ENCODE data around the gene GABBR2.

GABBR2 gene

DNA sequence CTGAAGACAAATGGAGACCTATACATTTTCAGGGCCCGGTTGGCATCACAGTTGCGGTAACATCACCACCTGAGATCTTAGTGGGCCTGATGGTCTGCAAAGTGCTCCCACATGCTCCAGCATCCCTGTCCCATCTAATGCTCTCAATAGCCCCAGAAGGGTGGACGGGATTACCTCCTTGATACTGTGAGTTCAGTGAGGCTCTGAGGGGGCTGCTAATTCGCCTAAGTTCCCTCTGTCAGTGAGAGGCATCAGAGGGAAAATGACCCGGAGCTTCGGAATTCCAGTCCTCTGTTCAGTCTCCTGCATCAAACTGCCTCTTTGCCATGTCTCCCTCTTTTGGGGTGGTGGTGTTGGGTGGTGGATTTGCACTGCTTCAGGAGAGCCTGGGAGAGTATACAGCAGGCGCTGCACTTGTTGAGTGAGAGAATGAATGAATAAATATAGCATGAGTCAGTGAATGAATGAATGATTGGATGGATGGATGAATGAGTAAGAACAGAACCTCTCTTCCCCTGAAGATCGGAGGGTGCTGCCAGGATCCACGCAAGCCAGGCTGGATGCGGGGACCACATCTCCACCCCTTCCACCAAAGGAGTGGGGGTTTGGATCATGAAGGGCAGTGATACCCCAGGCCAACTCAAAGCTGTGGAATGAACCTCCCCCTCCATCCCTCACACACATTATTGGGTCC is 141.0 kb downstream of the GABBR2 start:
- DNase-seq = no peak

DNA sequence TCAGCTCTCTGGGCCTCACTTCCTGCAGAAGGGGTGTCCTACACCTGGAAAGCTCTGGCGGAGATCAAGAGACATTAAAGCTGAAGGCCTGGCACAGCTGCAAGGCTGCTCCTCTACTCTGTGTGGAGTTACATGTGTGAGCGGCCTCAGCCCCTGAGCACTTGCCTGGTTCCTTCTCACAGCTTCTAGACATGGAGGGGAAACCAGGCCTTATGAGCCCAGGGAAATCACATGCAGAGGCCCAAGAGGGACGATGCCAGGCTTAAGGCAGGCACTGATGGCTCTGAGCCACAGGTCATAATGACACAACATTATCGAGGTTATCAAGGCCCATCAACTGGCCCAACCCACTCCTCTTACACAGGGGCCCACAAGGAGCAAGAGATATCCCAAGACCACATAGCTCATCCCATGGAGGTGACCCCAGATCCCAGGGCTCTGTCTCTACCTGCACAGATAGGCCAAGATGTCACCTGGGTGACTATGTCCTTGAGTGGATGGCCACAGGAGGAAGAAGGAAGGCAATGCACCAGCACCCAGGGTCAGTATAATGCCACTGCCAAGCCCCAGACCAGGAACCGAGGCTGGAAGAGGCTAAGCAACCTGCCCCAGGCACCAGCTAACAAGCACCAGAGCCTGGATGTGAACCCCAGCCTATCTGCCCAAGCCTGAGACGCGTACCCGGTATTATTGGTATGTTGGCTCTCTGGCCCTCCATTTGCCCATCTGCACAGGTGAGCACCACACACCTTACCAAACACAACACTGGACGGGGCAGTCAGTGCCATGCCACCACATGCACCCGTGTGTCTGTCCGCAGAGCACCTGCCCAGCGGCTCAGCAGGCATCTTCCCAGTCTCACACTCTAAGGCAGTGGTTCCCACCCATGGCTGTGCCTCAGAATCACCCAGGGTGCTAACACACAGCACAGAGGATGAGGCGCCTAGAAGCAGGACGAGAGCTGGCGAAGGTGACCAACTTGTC is 143.3 kb downstream of the GABBR2 start:
- DNase-seq = no peak

DNA sequence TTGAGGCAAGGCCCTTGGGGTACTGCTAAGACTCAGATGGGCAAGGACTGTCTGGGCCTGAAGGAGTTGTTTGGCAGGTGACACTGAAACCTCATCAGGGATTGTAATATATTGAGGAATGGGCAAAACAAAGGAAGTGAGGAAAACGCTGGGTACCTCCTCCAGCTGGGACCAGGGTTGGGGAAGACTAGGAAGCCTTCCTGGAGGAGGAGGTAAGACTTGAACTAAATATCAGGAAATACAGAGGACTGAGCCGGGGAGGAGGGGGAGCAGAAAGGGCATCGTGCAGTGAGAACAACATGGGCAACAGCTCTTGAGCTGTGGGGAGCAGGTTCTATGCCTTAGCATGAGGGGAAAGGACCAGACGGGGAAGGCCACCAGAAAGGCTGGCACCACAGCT is 144.0 kb downstream of the GABBR2 start:
- no peak for DNase-seq

DNA sequence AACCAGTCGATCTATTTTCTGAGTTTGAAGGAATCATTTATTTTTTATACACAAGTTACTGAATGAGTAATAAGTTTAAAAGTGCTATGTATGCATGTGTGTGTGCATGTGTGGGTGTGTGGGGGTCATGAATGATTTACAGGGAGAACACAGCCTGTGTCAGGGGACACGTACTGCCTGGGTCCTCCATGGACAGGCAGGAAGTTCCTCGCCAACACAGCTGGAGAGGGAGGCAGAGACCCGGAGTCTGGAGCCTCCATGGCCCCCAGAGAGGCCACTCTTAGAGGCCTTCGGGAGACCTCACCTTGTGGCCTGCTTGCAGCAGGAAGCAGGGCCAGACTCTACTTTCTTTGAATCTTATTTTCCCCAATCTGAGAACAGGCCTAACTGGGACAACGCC is 144.7 kb downstream of the GABBR2 start:
- DNase-seq = no peak

DNA sequence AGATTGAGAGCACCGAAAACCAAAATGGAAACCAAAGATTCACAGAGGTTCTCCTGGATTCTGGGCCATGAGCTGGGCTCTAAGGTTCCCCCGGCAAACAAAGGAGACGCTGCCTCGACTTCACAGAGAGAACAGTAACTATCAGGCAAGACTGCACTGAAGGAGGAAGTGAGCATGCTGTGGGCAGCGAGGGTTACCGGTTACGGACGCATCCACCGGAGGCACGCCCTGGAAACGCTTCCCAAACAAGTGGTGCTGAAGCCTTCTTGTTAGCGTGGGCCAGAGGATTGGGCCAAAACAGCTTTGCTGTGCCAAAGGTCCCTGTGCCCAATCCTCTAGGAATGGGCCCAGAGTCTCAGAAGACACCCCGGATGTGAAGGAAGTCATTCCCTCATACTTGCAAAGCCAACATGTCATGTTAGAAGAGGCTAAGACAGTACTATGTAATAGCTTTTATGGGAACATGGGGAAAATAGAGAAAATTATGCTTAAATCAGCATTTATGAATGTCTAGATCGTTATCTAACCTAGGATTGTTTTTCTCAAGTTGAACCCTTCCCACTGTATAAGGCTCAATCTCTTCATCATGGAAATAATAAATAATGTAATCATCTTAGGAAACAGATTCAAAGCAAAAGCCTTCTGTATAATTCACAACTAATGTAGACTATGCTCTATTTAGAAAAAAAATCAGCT is 145.4 kb downstream of the GABBR2 start:
- DNase-seq = no peak

DNA sequence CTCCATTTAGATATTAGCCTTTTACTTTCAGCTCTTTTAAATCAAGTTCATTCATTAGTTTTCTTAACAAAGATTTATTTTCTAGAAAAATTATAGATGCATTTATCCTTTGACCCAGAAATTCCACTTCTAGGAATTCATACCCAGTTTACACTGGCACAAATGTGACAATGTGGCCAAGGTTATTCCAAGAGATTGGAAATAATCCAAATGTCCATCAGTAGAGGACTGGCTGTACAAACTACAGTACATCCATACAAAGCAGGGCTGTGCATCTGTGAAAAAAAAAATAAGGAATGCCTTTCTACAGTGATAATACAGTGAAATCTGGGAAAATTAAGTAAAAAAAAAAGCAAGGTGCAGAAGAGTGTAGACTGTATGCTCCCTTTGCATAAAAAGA is 149.2 kb downstream of the GABBR2 start:
- no peak for DNase-seq

DNA sequence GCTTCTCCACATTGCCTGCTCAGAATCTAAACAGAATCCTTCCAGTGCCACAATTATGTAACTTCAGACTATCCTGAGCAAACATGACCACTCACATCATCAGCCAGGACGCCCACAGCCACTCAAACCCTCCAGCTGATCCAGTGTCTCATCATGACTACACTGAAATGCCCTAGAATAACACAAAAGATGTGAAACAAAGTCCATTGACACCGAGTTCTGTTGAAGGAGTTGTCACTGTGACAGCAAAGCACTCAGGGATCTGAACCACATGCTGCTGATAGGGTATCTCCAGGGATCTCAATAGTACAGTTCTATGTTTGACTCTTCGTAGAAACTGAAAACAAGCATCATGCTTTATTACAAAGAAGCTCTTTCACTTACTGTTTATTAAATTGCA is 150.2 kb downstream of the GABBR2 start:
- DNase-seq = no peak

DNA sequence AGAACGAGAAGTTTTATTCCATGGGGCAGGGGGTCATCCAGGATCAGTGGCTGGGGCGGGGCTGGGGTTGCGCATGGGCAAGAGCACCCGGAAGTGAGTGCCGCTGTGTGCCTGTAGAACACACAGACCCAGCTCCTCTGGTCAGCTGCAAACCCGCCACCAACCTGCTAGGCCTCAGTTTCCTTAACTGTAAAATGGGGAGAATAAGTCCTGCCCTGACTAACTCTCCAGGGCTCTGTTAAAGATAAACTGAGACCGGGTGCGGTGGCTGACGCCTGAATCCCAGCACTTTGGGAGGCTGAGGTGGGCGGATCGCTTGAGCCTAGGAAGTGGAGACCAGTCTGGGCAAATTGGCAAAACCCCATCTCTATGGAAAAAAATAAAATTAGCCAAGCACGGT is 152.2 kb downstream of the GABBR2 start:
- no peak for DNase-seq

DNA sequence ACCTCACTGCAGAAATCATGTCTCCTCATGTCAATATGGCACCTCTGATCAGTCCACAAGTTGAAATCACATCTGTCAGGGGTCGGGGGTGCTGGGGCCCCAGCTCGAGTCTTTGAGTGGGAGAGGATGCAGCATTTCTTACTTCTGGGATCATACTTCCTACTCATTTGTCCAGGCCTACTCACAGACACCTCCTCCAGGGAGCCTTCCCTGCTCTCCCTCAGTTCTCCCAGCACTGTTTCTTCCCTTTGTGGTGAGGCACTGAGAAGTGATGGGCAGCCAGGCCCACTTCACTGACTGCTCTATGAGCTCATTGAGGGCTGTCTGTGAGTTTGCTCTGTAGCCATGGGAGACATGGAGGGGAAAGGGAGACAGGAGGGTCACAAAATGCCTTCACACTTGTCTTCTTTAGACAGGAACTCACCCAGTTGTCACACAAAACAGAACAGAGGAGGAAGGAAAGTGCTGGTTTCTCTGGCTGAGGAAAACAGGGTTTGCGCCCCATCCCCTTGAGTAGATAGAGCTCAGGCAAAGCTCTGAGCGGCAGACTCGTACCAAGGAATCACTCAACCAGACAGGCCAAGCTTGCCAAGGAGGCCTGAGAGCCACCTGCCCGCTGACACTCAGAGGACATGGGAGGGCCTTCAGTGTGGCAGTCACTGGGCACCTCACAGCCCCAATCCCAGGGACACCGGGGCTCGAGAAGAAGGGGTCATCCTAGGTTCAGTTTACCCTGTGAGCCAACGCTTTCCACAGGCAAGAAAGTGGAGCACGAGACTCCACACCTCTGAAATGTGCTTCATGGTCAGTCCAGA is 152.9 kb downstream of the GABBR2 start:
- DNase-seq = no peak

DNA sequence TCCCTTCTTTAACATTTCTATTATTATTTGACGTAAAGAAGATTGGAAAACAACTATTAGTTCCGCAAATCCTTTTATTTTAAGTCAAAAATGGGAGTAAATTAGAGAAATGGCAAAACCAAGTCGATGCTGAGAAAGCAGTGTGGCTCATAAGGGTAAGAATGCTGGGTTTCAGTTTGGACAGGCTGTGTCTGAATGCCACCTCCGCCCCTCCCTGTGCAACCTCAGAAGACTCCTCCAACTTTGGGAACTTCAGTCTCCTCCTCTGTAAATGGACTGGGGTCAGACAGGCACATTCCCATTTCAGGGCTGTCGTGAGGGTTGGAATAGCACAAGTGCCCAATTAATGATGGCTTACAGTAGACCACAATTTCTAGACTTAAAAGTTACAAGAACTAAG is 154.0 kb downstream of the GABBR2 start:
- no peak for DNase-seq

DNA sequence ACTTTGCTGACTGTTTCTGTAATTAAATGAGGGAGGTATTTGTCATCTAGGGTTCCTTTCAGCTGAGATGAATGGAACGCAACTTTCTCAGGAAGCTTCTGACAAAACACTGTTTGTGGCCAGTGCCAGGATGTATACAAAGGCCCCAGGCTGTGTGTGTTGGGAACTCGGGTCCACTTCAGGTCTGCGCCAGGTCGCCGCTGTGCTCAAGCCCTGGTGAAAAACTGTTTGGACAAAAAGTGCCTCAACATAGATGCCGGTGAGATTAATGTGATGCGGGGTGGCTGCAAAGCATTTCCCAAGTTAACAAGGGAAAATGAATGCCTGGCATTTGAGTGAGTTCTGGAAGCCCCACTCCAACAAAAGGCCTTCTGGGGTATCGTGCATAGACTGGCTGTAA is 156.4 kb downstream of the GABBR2 start:
- DNase-seq = no peak

DNA sequence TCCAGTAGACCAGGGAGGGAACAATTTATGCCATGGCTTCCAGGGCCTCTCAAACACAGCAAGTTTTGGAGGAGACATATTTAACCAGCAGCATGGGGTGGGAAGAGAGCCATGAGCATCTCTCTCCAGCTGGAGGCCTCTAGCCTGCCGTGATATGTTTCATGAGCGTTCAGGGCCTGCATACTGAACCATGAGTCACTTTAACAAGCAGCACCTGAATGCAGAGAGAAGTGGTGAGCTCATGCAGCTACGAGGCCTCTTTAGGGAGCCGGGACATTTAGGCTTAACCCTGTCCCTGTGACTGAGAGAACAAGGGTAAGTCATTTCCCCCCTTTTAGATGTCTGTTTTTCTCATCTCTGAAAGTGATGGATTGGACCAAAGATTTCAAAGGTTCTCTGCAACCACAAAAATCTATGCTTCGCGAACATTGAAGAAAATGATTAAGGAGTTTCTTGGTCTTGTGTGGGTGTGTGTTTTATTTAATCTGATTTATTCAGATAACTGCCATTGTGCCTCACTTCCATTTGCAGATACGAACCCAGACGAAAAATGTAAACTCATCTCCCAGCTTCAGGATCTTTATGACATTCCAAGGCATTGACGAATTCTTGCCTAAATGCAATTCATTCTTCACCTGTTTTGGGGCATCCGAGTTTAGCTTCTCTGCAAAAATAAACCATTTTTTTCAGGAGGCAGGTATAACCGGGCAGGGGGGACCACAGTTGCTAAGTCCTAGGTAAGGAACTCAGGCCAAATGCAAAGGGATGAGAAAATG is 157.0 kb downstream of the GABBR2 start:
- no peak for DNase-seq

DNA sequence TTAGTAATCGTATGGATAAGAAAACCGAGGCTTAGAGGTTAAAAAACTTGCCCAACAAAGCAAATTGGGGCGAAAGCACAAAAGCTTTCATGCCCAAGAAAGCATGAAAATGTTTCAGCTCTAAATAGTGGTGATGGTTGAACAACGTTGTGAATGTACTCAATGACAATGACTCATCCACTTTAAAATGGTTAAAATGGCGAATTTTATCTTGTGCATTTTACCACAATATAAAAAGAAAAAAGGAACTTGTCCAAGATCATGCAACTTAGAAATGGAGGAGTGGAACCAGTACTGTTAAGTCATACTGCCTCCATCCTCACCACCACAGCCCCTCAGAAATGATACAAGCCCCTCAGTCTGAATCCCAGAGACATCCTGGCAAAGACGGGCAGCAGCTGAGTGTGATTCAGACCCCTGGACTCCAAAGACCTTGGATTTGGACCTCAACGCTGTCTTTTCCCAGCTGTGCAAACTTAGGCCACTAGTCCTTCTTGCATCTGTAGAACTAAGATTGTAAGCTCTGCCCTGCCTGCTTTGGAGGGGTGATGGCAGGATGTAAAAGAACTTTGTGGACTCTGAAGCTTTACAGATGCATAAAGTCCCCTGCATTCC is 158.4 kb downstream of the GABBR2 start:
- DNase-seq = no peak

DNA sequence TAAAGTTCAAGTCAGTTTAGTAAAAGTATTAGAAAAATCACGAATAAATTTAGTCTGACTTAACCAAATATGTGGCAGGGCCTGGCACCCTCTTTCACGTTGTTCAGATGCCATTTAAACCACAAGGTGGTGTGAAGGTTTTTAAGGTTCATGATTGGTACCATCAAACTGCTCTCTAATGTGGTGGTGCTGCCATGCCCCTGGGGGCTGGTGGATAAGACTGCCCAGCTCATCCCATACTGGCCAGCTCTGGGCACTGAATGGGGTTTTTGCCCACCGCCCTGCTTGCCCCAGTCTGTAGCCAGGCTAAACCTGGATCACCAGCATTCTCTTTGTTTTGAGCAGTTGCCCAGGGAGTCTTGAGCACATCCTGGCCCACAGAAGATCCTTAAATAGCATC is 159.3 kb downstream of the GABBR2 start:
- no peak for DNase-seq

DNA sequence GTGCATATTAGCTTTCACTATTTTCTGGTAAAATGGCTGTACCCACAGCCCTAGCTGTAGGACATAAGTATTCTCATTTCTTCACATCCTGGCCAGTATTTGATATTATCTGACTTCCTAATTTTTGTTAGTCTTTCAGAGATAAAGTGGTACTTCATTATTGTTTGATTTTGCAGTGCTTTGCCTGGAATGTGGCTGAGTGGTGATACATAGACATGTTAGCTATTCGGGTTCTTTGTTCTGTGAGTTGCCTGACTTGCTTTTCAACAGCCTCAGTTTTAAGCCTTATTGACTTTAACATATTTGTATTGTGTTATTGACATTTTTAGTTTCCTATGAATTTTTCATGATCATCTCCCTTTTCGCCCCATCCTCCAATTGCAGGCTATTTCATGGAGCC is 161.1 kb downstream of the GABBR2 start:
- no peak for DNase-seq

DNA sequence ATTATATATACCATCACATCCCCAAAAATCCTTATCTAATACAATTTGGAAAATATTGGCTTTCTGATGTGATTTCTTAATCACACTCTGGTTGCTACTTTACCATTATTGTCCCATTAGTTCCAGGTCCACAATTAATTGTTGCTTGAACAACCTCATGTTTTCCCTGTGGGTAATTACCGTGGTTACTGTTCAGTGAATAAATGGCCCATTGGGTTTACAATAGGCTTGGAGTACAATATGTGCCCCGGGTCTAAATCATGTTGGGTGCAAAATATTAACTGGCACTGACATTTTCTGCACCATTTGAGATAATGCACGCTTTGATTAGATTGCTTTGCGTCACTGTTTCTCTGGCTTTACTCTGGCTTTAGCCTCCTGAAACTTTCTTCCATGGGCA is 163.7 kb downstream of the GABBR2 start:
- no peak for DNase-seq

DNA sequence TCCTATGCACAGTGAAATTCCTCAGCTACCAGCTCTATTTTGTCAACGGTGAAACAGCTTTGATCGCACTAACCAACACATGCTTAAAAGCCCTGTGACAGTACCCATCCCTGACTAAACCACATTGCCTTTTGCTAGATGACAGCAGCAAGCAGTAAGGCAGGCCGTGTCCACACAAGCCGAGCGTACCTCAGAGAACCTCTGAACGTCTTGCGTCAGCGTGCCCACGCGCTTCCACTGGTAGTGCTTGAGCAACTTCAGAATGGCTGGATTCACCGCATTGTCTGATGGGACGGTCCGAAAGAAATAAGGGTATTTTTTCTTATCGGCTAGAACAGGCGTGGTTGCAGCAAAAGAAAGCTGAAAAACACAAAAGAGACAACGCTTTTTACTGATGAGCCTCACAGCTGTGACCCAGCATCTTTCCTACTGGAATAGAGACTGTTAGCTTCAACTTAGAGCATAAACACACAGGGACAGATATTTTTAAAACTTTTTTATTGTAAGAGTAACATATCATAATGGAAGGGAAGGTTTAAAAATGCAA is 167.0 kb downstream of the GABBR2 start:
- no peak for DNase-seq

DNA sequence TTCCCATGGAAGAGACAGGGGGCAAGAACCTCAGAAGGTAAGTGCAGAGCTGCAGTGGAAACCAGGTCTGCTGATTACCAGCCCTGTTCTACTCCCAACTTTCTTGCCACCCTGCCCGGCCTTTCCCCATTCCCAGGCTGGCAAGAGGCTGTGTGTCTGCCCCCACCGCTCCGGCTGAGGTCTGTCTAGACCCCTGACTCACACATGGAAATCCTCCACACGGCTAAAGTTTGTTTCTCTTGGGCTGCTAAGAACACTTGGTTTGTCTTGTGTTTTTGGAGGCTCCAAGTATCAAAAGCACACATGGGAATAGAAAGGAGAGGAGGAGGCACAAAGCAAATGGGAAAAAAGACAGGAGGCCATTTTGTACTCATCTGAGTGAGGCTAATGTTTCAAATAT is 168.3 kb downstream of the GABBR2 start:
- no peak for DNase-seq

DNA sequence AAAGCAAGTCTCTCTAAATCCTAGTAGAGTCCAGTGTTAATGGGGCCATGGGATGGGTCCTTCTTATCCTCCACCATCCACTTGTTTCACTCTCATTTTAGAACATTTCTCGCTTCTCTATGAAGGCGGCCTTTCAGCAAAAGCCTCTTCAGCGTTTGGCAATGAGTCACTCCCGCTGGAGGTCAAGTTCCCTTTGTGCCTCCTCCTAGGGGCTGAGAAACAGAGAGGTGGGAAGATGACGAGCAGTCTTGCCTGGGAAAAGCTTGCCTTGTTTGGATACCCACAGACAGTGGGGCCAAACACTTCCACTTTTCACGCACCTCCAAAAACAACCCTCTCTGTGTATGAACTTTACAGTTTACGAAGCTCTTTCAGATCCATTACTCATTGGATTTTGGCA is 168.8 kb downstream of the GABBR2 start:
- no peak for DNase-seq

DNA sequence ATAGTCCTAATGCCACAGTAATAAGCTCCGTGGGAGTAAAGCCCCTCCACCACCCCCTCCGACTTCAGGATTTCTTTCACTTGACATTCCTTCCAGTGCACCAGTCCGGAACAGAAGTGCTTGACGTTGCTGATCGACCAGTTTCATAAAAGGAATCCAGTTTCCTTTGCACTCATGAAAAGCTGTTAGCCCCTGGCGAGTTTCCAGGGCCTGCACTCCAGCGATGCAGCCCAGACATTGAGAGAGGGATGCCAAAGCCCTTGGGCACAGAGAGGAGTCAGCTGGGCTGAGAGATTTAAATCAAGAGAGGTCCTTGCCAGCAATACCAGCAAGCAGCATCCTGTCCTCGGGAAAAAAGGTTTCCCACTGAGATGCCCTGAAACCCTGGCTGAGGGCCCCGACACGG is 170.1 kb downstream of the GABBR2 start:
- peak; percentile 46 for DNase-seq

DNA sequence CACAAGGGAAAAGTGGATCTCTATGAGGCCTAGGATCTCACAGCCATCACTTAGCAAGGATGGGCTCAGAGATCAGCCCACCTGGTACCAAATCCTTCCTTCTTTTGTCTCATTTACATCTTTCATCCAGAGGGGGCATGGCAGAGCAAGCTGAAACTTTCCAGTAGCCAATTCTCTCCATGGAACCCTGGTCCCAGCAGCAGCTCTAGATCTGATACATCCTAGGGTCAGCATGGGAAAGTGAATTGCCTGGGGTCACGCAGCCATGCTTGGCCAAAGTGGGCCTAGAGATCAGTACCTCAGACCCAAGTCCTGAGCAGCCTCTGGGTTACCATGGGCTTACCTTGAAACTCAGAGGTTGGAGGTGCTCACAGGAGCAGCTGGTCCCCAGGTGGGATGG is 170.5 kb downstream of the GABBR2 start:
- no peak for DNase-seq
